ENCODE data around the gene ARMCX2. TPM values are rescaled to one million over a fixed set of nuclear protein-coding genes. Genes with fewer than 3 reads are reported as not detected.

ARMCX2 gene
- 1 to 10 TPM; 4.9 to 5.9 TPM for polyA plus RNA-seq

GRCh38 chrX:101659601-101660063 is at the start of gene ARMCX2:
Gene ARMCX2 (minus strand): TSS chrX:101659850. CDS start chrX:101657588, 2,262 bp downstream.
- Histone ChIP-seq H3K4me3 (ENCODE audit: low read depth in 1 of 2, low read length in 2 of 2) (peak within 1 kb of the TSS; percentile 54 to 57), H3K36me3 (ENCODE audit: control insufficient read depth in 2 of 2, insufficient read depth in 2 of 2, low read length in 1 of 2) (no peaks in the 10 kb centered on the region), H3K9me3 (ENCODE audit: control insufficient read depth in 2 of 2, insufficient read depth in 1 of 2, low read depth in 1 of 2, low read length in 1 of 2) (no peaks in the 10 kb centered on the region), H3K27me3 (ENCODE audit: control insufficient read depth in 1 of 2, insufficient read depth in 2 of 2, low read length in 2 of 2) (no peaks in the 10 kb centered on the region), H3K27ac (ENCODE audit: low read depth in 2 of 2, low read length in 1 of 2) (peak within 1 kb of the TSS; percentile 61 to 64), H3K4me1 (ENCODE audit: control insufficient read depth in 2 of 2, insufficient read depth in 2 of 2, low read length in 1 of 2) (no peaks in the 10 kb centered on the region)
- WGBS, 2 donors: 3 to 24% methylated on average over 21 to 22 of the region's 22 CpGs

- no peaks in the 10 kb centered on the region for H3K36me3 ChIP-seq (ENCODE audit: control insufficient read depth in 2 of 2, insufficient read depth in 2 of 2, low read length in 1 of 2)
- no peaks in the 10 kb centered on the region for H3K27me3 ChIP-seq (ENCODE audit: control insufficient read depth in 1 of 2, insufficient read depth in 2 of 2, low read length in 2 of 2)
- WGBS, 2 donors: 74 to 87% methylated on average over 3 of the region's 3 CpGs
- no peaks in the 10 kb centered on the region for H3K4me1 ChIP-seq (ENCODE audit: control insufficient read depth in 2 of 2, insufficient read depth in 2 of 2, low read length in 1 of 2)
- no peak overlapping the region for H3K27ac ChIP-seq (ENCODE audit: low read depth in 2 of 2, low read length in 1 of 2)
- no peaks in the 10 kb centered on the region for H3K9me3 ChIP-seq (ENCODE audit: control insufficient read depth in 2 of 2, insufficient read depth in 1 of 2, low read depth in 1 of 2, low read length in 1 of 2)
- H3K4me3 ChIP-seq (ENCODE audit: low read depth in 1 of 2, low read length in 2 of 2): no peak overlapping the region
These were observed 49.7 kb upstream of the ARMCX2 start for GRCh38 chrX:101709384-101709783.

GRCh38 chrX:101708163-101708562 is 48.5 kb upstream of the ARMCX2 start:
- Histone ChIP-seq H3K36me3 (ENCODE audit: control insufficient read depth in 2 of 2, insufficient read depth in 2 of 2, low read length in 1 of 2) (no peaks in the 10 kb centered on the region), H3K4me1 (ENCODE audit: control insufficient read depth in 2 of 2, insufficient read depth in 2 of 2, low read length in 1 of 2) (no peaks in the 10 kb centered on the region), H3K27ac (ENCODE audit: low read depth in 2 of 2, low read length in 1 of 2) (no peak overlapping the region), H3K4me3 (ENCODE audit: low read depth in 1 of 2, low read length in 2 of 2) (no peak overlapping the region), H3K9me3 (ENCODE audit: control insufficient read depth in 2 of 2, insufficient read depth in 1 of 2, low read depth in 1 of 2, low read length in 1 of 2) (no peaks in the 10 kb centered on the region), H3K27me3 (ENCODE audit: control insufficient read depth in 1 of 2, insufficient read depth in 2 of 2, low read length in 2 of 2) (no peaks in the 10 kb centered on the region)
- 53 to 61% methylated on average over 3 of the region's 3 CpGs for WGBS, 2 donors

GRCh38 chrX:101693476-101693875 is 33.8 kb upstream of the ARMCX2 start:
- H3K4me1 ChIP-seq (ENCODE audit: control insufficient read depth in 2 of 2, insufficient read depth in 2 of 2, low read length in 1 of 2): no peaks in the 10 kb centered on the region
- H3K9me3 ChIP-seq (ENCODE audit: control insufficient read depth in 2 of 2, insufficient read depth in 1 of 2, low read depth in 1 of 2, low read length in 1 of 2): no peaks in the 10 kb centered on the region
- 70 to 71% methylated on average over 4 of the region's 4 CpGs for WGBS, 2 donors
- no peaks in the 10 kb centered on the region for H3K27me3 ChIP-seq (ENCODE audit: control insufficient read depth in 1 of 2, insufficient read depth in 2 of 2, low read length in 2 of 2)
- no peaks in the 10 kb centered on the region for H3K36me3 ChIP-seq (ENCODE audit: control insufficient read depth in 2 of 2, insufficient read depth in 2 of 2, low read length in 1 of 2)
- no peak overlapping the region for H3K27ac ChIP-seq (ENCODE audit: low read depth in 2 of 2, low read length in 1 of 2)
- H3K4me3 ChIP-seq (ENCODE audit: low read depth in 1 of 2, low read length in 2 of 2): no peak overlapping the region

- H3K4me3 ChIP-seq (ENCODE audit: low read depth in 1 of 2, low read length in 2 of 2): no peak overlapping the region
- H3K27ac ChIP-seq (ENCODE audit: low read depth in 2 of 2, low read length in 1 of 2): no peak overlapping the region
- WGBS, 2 donors: 46% methylated on average over 1 of the region's 1 CpG
- H3K9me3 ChIP-seq (ENCODE audit: control insufficient read depth in 2 of 2, insufficient read depth in 1 of 2, low read depth in 1 of 2, low read length in 1 of 2): no peaks in the 10 kb centered on the region
- no peaks in the 10 kb centered on the region for H3K4me1 ChIP-seq (ENCODE audit: control insufficient read depth in 2 of 2, insufficient read depth in 2 of 2, low read length in 1 of 2)
- H3K36me3 ChIP-seq (ENCODE audit: control insufficient read depth in 2 of 2, insufficient read depth in 2 of 2, low read length in 1 of 2): no peaks in the 10 kb centered on the region
- peaks cover 0 to 2% of the 10 kb centered on the region in 2 donors for H3K27me3 ChIP-seq (ENCODE audit: control insufficient read depth in 1 of 2, insufficient read depth in 2 of 2, low read length in 2 of 2)
These were observed 32.2 kb upstream of the ARMCX2 start for GRCh38 chrX:101691835-101692234.

- no peak overlapping the region for H3K27ac ChIP-seq (ENCODE audit: low read depth in 2 of 2, low read length in 1 of 2)
- peaks cover 0 to 2% of the 10 kb centered on the region in 2 donors for H3K27me3 ChIP-seq (ENCODE audit: control insufficient read depth in 1 of 2, insufficient read depth in 2 of 2, low read length in 2 of 2)
- no peak overlapping the region for H3K4me3 ChIP-seq (ENCODE audit: low read depth in 1 of 2, low read length in 2 of 2)
- no peaks in the 10 kb centered on the region for H3K36me3 ChIP-seq (ENCODE audit: control insufficient read depth in 2 of 2, insufficient read depth in 2 of 2, low read length in 1 of 2)
- no peaks in the 10 kb centered on the region for H3K4me1 ChIP-seq (ENCODE audit: control insufficient read depth in 2 of 2, insufficient read depth in 2 of 2, low read length in 1 of 2)
- H3K9me3 ChIP-seq (ENCODE audit: control insufficient read depth in 2 of 2, insufficient read depth in 1 of 2, low read depth in 1 of 2, low read length in 1 of 2): no peaks in the 10 kb centered on the region
- WGBS, 2 donors: 45 to 46% methylated on average over 2 of the region's 2 CpGs
These were observed 26.9 kb upstream of the ARMCX2 start for GRCh38 chrX:101686574-101686973.

- no peaks in the 10 kb centered on the region for H3K36me3 ChIP-seq (ENCODE audit: control insufficient read depth in 2 of 2, insufficient read depth in 2 of 2, low read length in 1 of 2)
- no peak overlapping the region for H3K4me3 ChIP-seq (ENCODE audit: low read depth in 1 of 2, low read length in 2 of 2)
- H3K27me3 ChIP-seq (ENCODE audit: control insufficient read depth in 1 of 2, insufficient read depth in 2 of 2, low read length in 2 of 2): peaks cover 0 to 2% of the 10 kb centered on the region in 2 donors
- no peaks in the 10 kb centered on the region for H3K9me3 ChIP-seq (ENCODE audit: control insufficient read depth in 2 of 2, insufficient read depth in 1 of 2, low read depth in 1 of 2, low read length in 1 of 2)
- no peak overlapping the region for H3K27ac ChIP-seq (ENCODE audit: low read depth in 2 of 2, low read length in 1 of 2)
- H3K4me1 ChIP-seq (ENCODE audit: control insufficient read depth in 2 of 2, insufficient read depth in 2 of 2, low read length in 1 of 2): no peaks in the 10 kb centered on the region
These were observed 26.3 kb upstream of the ARMCX2 start for GRCh38 chrX:101685923-101686322.

- Histone ChIP-seq H3K36me3 (ENCODE audit: control insufficient read depth in 2 of 2, insufficient read depth in 2 of 2, low read length in 1 of 2) (no peaks in the 10 kb centered on the region), H3K9me3 (ENCODE audit: control insufficient read depth in 2 of 2, insufficient read depth in 1 of 2, low read depth in 1 of 2, low read length in 1 of 2) (no peaks in the 10 kb centered on the region), H3K4me3 (ENCODE audit: low read depth in 1 of 2, low read length in 2 of 2) (no peak overlapping the region), H3K27me3 (ENCODE audit: control insufficient read depth in 1 of 2, insufficient read depth in 2 of 2, low read length in 2 of 2) (no peaks in the 10 kb centered on the region), H3K4me1 (ENCODE audit: control insufficient read depth in 2 of 2, insufficient read depth in 2 of 2, low read length in 1 of 2) (no peaks in the 10 kb centered on the region), H3K27ac (ENCODE audit: low read depth in 2 of 2, low read length in 1 of 2) (no peak overlapping the region)
- WGBS, 2 donors: 29 to 41% methylated on average over 2 of the region's 2 CpGs
These were observed 23.1 kb upstream of the ARMCX2 start for GRCh38 chrX:101682723-101683122.

- no peaks in the 10 kb centered on the region for H3K9me3 ChIP-seq (ENCODE audit: control insufficient read depth in 2 of 2, insufficient read depth in 1 of 2, low read depth in 1 of 2, low read length in 1 of 2)
- H3K4me1 ChIP-seq (ENCODE audit: control insufficient read depth in 2 of 2, insufficient read depth in 2 of 2, low read length in 1 of 2): no peaks in the 10 kb centered on the region
- 54 to 74% methylated on average over 1 of the region's 1 CpG for WGBS, 2 donors
- no peaks in the 10 kb centered on the region for H3K27me3 ChIP-seq (ENCODE audit: control insufficient read depth in 1 of 2, insufficient read depth in 2 of 2, low read length in 2 of 2)
- H3K4me3 ChIP-seq (ENCODE audit: low read depth in 1 of 2, low read length in 2 of 2): no peak overlapping the region
- no peak overlapping the region for H3K27ac ChIP-seq (ENCODE audit: low read depth in 2 of 2, low read length in 1 of 2)
- no peaks in the 10 kb centered on the region for H3K36me3 ChIP-seq (ENCODE audit: control insufficient read depth in 2 of 2, insufficient read depth in 2 of 2, low read length in 1 of 2)
These were observed 17.4 kb upstream of the ARMCX2 start for GRCh38 chrX:101677028-101677427.

- no peak overlapping the region for H3K27ac ChIP-seq (ENCODE audit: low read depth in 2 of 2, low read length in 1 of 2)
- H3K36me3 ChIP-seq (ENCODE audit: control insufficient read depth in 2 of 2, insufficient read depth in 2 of 2, low read length in 1 of 2): no peaks in the 10 kb centered on the region
- H3K4me3 ChIP-seq (ENCODE audit: low read depth in 1 of 2, low read length in 2 of 2): no peak overlapping the region
- H3K27me3 ChIP-seq (ENCODE audit: control insufficient read depth in 1 of 2, insufficient read depth in 2 of 2, low read length in 2 of 2): no peaks in the 10 kb centered on the region
- H3K9me3 ChIP-seq (ENCODE audit: control insufficient read depth in 2 of 2, insufficient read depth in 1 of 2, low read depth in 1 of 2, low read length in 1 of 2): no peaks in the 10 kb centered on the region
- 62 to 70% methylated on average over 3 of the region's 3 CpGs for WGBS, 2 donors
- no peaks in the 10 kb centered on the region for H3K4me1 ChIP-seq (ENCODE audit: control insufficient read depth in 2 of 2, insufficient read depth in 2 of 2, low read length in 1 of 2)
These were observed 16.9 kb upstream of the ARMCX2 start for GRCh38 chrX:101676571-101676970.

Data from esophagus (tissue), 2 donors.